ENCODE measurements around the gene NBDY.

Gene NBDY

DNA sequence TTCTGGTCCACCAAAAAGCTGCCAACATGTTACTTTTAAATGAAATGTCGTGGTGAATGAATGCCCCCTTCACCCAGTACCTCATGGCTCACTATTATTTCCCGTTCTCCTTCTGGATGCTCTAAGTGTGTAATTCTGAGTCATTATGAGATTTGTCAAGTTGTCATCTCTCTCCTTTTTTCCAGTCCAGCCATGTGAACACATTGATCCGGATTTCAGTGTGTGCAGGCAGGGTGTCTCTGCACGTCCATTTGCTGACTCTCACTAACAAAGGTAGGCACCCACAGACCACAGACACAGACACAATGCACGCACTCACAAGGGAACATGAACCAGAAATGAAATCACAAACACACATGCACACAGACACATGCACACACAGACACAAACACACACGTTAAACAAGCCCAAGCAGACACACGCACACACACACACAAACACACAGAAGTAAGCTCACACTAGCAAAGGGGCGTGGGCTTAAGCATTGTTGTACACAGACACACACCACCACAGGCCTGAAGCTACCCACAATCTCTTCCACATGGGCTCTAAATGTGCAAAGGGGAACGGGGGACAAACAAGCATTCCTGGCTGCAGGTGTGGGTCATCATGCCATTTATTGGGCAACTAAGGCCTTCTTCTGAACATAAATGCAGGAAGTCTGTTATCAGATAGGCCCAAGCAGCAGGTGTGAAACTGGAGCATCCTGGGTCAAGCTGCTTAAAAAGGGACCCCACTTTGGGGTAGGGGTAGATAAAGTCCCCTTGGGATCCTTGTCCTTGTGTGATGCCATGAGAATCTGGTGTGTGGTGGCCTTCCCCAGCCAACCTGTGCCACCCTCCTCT lies 58.1 kb downstream of the NBDY start:
- no peak for DNase-seq

DNA sequence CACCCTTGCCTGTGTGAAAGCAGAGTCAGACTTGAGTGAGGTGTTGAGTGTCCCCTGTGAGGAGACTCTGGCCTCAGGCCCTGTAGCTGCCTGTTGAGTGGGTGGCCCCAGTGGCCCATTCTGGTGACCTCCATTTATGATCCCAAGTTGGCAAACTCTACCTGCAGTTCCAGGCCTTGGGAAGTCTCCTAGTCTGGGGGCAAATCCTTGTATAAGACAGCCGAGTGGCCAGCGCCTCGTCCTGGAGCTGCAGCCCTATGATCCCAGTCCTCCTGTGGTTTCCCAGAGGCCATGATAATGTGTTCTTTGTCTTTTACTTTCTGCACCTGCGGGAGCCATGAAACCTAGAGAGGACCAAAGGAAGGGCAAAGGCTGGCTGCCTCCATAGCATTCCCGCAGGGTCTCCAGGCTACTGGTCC lies 58.7 kb downstream of the NBDY start:
- no peak for DNase-seq

DNA sequence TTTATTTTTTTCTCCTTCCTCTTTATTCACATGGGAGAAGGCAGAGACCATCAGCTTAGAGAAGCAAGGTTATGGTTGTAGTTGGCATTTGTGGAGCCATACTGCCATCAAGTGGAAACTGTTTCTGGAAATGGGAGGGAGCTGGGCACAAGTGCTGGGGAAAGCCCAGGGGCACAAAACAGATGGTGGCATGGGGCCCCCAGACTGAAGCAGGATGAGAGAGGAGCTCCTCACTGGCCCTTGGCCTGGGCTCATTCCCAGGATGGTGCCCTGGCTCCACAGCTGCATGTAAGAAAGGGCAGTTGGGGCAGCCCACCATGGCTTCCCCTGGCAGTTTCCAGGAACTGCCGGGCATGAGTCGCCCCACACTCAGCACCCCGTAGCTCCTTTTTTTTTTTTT lies 59.2 kb downstream of the NBDY start:
- DNase-seq, result no peak

DNA sequence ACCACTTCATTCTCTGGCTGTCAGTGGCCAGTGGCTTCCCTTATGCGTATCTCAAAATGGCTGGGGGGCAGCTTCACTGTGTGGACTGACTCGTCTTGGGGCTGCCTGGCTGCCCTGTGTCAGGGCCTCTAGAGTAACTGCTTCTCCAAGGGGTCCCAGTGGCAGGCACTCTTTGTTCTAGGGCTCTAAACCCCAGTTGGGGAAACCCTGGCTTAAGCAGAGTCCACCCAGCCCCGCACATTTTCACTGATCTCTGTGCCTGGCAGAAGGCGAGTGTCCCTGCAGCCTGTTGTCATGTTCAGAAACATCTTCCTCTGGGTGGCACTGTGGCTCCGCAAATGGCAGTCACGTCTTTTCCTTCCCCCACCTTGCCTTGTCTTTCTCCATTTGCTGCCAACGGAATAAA lies 59.7 kb downstream of the NBDY start:
- DNase-seq, result no peak

DNA sequence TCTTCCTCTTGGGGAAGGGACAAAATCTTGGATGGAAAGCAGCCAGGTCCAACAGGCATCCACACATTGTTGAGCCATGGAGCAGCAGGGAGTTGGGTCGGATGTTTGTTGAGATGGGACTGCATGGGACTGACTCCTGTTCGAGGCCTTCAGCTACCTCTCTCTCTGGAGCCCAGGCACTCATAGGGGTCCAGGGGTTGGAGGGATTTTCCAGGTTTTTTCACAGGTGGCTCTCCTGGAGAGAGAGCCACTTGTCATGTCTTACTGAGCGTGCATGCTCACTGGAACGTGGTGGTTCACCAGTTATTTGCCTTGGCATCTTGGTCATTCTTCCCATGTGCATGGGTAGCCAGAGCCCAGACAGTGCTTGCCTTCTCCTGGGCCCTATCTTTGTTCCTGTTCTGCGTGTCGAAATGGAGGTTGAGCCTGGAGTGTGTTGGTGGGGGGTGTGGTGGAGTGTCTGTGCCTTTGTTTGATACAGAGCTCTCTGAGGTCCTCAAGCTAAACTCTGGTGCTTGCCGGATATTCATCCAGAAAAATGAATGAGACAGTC lies 60.6 kb downstream of the NBDY start:
- no peak for DNase-seq

DNA sequence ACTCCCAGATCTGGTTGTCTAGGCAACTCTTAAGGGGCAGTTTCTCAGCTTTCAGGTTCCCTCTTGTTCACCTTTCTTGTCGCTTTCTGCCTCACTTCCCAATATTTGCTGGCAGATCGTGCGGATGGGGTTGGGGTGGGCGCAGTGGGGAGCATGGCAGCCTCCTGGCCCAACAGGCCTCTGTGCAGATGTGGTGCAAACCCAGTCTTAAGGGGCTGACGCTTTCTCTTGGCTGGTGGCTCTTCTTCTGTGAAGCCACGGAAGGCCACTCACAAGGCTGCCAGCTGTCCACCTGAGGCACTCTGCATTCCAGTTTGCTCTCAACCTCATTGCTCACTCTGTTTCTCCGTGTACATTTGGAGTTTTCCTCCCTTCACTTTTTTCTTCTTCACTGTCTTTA lies 61.7 kb downstream of the NBDY start:
- no peak for DNase-seq

- DNase-seq, result no peak
Observed at GRCh38 chrX:56791456-56791855, 62.4 kb downstream of the NBDY start.

DNA sequence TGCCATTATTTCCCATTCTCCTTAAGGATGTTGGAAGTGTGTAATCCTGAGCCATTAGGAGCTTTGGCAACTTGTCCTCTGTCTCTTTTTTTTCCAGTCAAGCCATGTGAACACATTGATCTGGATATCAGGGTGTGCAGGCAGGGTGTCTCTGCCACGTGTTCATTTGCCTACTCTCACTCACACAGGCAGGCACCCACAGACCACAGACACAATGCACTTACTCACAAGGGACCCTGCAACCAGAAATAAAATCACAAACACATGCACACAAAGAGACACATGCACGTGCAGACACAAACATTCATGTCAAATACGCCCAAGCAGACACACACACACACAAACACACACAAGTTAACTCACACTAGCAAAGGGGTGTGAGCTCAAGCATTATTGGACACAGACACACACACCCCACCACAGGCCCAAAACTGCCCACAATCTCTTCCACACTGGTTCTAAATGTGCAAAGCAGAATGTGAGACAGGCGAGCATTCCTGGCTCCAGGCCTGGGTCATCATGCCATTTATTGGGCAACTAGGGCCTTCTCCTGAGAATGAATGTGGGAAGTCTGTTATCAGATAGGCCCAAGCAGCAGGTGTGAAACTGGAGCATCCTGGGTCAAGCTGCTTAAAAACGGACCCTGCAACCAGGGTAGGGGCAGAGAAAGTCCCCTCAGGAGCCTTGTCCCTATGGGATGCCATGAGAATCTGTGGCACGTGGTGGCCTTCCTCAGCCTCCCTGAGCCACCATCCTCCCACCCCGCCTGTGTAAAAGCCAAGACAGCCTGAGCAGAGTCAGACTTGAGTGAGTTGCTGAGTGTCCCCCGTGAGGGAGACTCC lies 63.4 kb downstream of the NBDY start:
- no peak for DNase-seq

DNA sequence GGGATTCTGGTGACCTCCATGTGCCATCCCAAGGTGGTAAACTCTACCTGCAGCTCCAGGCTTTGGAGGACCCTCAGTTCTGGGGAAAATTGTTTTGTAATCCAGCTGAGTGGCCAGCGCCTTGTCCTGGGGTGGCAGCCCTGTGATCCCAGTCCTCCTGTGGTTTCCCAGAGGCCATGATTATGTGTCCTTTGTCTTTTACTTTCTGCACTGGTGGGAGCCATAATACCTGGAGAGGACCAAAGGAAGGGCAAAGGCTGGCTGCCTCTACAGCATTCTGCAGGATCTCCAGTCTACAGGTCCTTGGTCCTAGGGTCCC lies 64.0 kb downstream of the NBDY start:
- DNase-seq, result no peak

GRCh38 chrX:56793521-56794320 lies 64.7 kb downstream of the NBDY start:
- no peak for DNase-seq

DNA sequence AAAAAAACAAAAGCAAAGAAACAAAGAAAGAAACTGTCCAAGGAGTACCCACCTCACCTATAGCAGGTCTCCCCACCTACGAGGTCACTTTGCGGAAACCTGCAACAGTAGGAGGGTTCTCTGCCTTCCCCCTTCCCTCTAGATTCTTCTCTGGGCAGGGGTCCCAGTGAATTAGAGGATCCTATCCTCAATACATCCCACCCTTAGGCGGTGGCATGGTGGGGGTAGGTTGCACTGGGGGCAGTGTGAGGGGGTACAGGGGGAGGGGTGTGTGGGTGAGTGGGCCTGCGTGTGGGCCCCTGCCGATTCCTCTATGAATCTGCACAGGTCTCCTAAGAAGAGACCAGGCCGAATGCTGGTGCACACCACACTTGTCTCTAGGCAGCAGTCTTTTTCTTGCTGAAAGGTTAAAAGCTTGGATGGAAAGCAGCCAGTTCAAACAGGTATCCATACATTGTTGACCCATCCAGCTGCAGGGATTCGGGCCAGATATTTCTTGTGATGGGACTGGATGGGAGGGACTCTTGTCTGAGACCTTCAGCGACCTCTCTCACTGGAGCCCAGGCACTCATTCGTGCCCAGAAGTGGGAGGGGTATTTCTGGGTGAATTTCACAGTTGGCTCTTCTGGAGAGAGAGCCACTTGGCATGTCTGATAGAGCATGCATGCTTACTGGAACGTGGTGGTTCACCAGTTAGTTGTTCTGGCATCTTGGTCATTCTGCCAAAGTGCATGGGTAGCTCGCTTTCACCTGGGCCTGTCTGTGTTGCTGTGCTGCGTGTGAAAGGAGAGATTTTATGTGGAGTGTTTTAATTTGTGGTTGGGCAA lies 65.6 kb downstream of the NBDY start:
- DNase-seq, result no peak

GRCh38 chrX:56795309-56795868 lies 66.3 kb downstream of the NBDY start:
- DNase-seq, result no peak

DNA sequence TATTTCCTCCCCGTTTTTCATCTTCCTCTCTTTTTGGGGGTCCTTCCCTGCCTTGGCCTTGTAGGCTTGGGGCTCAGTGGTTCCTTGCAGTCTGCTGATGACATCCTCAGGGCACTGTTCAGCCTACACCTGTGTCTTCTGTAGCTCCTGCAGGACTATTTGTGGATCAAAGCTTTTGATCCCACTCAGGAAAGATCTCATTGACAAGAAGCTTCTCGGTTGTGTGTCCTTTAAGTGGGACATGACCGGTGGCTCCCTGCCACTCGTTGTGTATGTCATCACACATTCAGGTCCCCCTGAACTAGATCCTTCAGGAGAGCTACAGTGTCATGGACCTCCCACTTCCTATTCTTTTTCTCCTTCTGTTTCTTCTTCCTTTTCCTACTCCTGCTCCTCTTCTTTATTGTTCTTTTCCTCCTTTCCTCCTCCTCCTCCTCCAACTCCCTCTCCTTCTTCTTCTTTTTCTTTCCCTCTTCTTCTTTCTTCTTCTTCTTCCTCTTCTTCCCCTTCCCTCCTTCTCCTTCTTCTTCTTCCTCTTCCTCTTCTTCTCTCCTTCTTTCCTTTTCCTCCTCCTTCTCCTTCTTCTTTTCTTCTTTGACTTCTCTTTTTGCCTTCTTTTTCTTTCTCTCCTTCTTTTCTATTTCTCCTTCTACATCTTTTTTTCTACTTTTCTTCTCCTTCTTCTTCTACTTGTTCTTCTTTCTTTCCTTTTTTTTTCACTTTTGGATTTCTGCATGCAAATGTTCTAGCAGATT lies 67.8 kb downstream of the NBDY start:
- no peak for DNase-seq

- no peak for DNase-seq
Observed at GRCh38 chrX:56797574-56798338, 68.7 kb downstream of the NBDY start.

GRCh38 chrX:56798339-56798711 lies 69.3 kb downstream of the NBDY start:
- no peak for DNase-seq

- no peak for DNase-seq
Observed at GRCh38 chrX:56798866-56799758, 70.1 kb downstream of the NBDY start.

GRCh38 chrX:56800307-56800706 lies 71.3 kb downstream of the NBDY start:
- DNase-seq, result no peak

DNA sequence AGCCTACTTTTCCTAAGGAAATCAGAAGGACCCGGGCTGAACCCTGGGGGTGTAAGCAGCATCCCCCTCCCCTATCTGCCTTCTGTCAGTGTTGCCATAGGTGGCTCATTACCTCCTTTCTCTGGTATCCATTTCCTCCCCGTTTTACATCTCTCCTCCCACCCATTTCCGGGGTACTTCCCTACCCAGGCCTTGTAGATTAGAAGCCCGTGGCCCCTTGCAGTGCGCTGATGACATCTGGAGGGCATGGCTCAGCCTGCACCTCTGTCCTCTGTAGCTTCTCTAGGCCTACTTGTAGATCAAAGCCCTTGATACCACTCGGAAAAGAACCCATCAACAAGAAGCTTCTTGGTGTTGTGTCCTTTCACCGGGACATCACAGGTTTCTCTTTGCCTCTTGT lies 71.8 kb downstream of the NBDY start:
- DNase-seq, result no peak

DNA sequence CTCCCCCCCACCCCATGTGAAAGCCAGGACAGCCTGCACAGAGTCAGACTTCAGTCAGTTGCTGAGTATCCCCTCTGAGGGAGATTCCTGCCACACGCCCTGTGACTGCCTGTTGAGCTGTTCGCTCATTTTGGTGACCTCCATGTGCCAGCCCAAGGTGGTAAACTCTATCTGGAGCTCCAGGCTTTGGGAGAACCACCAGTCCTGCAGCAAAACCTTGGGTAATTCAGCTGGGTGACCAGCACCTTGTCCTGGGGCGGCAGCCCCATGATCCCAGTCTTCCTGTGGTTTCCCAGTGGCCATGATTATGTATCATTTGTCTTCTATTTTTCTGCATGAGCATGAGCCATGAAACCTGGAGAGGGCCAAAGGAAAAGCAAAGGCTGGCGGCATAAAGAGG lies 73.4 kb downstream of the NBDY start:
- no peak for DNase-seq
